Measurements from ENCODE around the gene KERA.

KERA gene

DNA sequence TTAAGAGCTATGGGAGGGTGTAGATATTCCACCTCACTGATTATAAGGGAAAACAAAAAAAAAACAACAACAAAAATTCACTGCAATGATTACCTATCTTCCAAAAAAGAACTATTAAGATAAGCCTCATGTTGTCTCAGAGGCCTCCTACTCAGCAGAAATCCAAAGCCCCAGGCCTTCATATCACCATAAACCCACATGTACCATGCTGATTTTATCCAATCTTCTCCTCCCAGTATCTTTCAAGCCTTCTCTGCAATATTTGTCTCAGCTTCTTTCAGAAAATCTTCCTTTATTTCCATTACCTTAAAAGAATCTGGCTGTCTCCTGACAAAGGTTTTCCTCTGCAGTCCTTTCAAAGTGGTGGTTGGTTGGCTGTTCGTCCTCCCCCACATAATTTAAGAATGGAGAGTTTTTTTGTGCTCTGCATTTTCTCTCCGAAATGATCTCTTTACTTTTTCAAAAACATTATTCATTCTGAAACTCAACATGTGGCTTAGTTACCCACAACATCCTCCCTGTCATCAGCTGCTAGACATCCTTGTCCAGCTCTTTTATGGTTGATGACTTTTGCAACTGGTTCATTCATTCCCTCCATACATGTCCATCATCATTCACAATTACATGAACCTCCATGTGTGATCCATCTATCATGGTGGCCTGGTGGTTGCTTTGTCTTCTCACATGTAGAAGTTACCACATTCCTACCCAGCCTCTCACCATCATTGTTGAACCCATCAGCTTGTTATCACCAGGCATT is 50.1 kb downstream of the KERA start:
- DNase-seq, result no peak

DNA sequence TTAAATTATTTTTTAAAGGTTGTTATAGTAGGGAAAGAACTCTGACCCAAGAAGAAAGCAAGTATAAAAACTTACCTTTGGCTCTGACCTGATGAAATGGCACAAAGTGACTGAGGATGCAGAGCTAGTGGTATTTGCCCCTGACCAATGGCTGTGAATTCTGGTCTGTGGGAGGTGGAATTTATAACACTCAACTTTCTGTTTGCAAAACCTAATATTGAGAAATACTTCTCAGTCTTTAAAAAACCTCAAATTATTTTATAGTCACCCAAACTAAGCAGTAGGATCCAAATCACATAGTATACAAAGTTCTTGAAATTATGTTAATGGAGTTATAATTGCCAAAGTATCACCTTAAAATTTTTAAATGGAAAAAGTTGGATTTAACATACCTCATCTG is 53.0 kb downstream of the KERA start, which contains the start of gene EPYC:
Gene EPYC, minus strand, starts transcription at position 101 of the 400 bp plus-strand sequence. CDS start 2,407 bp downstream, outside the sequence.
- no peak for DNase-seq

- no peak for DNase-seq
Measured at GRCh38 chr12:91003737-91004136, 54.1 kb downstream of the KERA start.

DNA sequence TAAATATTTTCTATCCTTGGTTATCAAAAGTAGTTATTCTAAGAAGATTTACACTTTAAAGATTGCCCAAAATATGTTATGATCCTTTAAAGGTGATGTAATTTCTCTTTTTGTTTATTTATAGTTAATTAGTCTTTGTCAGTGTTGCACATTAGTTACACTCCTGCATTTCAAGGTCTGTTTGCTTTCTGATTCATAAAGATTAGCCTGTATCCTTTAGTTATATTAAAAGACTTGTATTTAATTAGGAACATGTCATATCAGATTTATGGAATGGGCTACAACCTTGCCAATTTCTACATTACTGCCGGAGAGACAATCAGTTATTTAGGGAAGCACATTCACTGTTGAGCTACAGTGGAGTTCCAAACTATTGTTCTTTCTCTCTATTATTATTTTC is 56.5 kb downstream of the KERA start:
- DNase-seq, result no peak

Data from DMS79 (cell line).